GM21717 (cell line): ENCODE measurements around the gene REEP1.
"Not testable (repeated sequence)": the region's sequence is repeated elsewhere in the genome, so short reads cannot be mapped to it uniquely, and the experiment has no call there.

Experiments
- ATAC-seq: cut with Tn5 transposase; IDR thresholded peaks from one replicate; pipeline ENCODE4 v1.9.1; 2021; ENCODE audit warnings: mild to moderate bottlenecking, moderate library complexity; ENCODE audit not compliant: unreplicated experiment

Gene REEP1

DNA sequence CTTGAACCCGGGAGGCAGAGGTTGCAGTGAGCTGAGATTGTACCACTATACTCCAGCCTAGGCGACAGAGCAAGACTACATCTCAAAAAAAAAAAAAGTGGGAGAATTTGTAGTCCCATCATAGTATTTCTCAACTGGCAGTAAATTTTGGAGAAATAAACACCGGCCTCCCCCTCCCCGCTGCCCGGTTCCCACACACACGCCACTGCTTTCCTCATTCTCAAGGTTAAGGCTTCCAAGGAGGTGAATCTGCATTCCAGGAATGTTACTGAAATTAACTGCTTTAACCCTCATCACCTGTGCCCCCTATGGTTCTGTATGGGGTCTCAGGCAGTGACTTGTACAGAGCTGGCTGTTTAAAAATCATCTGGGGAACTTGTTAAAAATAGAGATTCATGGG lies 88.2 kb downstream of the REEP1 start:
- no peak for ATAC-seq

DNA sequence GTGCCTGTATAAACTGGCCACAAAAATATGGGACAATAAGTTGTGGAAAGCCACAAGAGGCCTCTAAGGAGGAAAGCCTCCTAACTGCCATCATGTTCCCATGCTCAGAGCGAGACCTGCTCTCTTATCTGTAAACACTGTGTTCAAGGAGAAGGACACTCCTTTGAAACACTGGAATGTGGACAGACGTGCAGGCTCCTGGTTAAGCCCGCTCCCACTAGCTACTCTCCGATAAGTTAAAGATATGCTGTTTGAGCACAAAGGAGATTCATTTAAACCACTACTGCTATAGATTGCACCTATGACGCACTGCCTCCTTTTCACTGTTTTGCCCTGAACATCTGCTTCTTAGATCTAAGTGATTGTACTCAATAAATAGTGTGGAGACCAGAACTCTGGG lies 92.2 kb downstream of the REEP1 start:
- ATAC-seq = not testable (repeated sequence)

DNA sequence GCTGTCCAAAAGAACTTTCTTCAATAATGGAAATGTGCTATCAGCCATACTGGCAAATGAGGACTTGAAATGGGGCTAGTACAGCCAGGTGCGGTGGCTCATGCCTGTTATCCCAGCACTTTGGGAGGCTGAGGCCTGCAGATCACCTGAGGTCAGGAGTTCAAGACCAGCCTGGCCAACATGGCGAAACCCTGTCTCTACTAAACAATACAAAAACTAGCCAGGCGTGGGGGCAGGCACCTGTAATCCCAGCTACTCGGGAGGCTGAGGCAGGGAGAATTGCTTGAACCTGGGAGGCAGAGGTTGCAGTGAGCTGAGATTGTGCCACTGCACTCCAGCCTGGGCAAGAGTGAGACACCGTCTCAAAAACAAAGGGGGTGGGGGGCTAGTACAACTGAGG lies 92.6 kb downstream of the REEP1 start:
- ATAC-seq = not testable (repeated sequence)

DNA sequence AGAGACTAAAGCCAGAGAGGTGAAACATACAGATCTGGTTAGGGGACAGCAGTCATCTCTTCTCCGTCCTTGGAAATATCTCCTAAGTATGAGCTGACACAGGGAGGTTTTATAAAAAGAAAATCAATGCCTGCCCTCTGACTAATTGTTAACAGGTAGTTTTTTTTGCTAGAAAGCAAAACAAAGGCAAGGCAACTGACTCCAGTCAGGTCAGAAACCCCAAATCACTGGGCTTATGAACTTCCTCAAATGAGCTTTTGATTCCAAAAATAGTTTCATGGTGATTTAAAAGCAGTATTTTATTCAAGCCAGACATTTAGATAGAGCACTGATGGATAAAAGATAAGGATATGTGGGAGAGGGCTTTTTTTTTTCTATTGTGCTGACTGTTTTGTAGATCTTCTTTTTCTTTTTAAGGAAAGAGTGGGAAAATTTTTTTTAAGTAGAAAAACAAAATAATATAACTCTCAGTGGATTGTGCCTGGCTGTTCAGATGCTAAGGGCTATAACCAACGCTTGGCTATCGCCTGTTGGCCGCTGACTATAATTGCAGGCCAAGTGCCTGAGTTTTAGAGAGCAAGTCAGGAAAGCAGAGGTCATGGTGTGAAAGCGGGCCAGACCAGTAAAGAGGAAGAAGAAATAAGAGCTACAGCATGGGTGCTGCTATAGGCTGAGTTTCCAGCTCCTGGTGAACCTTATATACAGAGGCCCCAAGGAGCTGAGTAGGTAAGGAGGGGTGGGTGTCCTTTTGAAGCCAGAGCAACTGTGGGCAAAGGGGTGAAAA lies 93.3 kb downstream of the REEP1 start:
- ATAC-seq = no peak

DNA sequence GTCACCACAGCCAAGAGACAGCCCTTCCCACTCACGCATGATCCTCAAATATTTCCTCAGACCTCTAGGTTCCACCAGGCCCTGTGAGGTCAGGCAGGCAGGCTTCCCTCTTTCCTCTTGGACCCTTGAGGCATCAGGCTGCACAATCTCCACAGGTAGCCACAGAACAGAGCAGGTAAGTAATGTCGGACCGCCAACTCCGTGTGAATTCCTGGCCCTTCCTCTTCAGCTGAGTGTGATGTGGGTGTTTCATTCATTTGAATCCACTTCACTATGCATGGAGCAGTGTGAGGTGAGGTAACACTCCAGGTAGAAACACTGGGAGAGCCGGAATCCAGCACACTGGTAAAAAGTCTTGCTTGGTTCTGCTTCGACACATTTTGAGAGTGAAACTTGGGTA lies 94.2 kb downstream of the REEP1 start:
- no peak for ATAC-seq

DNA sequence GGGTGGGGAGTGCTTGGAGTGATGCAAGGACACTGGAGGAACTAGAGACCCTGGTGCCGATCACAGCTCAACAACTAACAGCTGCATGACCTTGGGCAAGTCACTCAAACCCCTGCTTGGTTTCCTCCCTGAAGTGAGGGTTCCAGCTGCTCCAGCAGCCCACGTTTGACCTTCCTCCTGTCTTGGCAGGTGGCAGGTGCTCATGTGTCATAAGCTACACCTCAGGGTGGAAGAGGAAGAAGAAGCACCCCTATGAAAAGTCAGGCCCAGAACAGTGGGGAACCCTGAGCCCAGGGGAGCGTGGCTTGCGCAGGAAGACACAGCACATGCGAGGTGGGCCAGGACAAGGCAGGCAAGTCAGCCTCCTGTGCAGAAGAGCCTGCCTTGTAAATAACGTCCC lies 95.8 kb downstream of the REEP1 start:
- ATAC-seq = no peak

DNA sequence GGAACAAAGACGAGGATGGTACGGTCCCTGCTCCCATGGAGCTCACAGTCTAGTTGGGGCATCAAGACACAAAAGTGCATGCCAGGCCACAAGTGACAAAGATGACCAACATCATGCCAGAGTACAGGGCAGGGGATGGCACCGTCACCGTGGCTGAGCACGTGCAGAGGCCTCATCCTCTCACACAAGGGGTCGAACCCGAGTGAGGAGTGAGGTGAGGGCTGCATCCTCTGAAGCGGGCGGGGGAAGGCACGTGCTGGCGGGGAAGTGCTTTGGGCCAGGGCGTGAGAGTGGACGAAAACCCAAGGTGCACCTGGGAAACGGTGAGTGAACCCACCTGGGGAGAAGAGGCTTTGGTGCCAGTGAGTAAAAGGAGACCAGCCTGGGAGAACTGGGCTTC lies 97.2 kb downstream of the REEP1 start:
- no peak for ATAC-seq

DNA sequence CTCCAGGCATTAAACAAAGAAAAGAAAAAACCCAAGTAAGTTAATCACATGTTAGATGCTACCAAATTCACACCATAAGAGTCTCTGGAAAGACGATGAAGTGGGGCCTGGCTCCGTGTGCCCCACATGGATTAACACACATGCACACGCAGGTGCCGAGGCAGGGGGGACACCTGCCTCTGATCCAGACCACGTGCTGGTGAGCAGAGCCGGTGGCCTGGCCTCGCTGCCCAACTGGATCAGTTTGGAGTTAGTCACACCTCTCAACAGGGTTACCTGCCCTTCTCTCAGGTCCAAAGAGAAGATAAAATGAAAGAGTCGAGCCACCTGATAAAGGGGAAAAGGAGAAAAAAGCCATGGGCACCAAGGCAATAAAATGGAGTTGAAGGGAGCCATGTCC lies 97.7 kb downstream of the REEP1 start:
- no peak for ATAC-seq

DNA sequence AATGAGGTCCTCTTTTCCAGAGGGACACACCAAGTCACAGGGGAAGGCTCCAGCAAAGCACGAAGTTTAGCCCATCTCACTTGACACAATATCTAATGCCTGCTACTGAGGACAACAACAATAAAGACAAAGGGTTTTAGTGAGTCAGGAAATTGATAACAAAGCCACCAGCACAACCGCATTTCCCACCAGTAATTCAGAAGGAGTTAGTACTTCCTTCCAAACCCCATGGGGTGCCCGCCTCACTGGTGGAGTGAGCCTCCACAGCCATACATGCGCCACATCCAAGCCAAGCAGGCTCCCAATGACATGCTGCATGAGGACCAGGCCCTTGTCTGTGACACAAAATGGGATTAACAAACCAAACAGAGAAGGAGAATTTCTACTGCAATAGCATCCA lies 98.1 kb downstream of the REEP1 start:
- ATAC-seq = no peak

DNA sequence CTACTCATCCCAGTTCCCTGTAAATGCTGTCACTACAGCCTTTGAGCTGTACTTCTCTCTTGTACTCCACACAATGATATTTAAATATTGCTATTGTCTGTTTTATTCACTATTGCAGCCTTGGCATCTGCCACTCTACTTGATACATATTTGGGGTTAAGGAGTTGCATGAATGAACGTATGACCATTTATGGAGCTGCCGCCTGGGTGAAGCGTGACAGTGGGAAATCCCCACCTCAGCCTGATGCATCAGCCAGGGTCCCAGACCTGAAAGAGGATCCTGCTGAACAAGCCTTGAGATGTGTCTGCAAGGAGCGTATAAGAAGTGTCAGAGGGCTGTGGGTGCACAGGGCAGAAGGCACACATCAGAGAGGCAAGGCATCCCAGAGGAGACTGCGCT lies 99.1 kb downstream of the REEP1 start:
- peak; percentile 81 for ATAC-seq

DNA sequence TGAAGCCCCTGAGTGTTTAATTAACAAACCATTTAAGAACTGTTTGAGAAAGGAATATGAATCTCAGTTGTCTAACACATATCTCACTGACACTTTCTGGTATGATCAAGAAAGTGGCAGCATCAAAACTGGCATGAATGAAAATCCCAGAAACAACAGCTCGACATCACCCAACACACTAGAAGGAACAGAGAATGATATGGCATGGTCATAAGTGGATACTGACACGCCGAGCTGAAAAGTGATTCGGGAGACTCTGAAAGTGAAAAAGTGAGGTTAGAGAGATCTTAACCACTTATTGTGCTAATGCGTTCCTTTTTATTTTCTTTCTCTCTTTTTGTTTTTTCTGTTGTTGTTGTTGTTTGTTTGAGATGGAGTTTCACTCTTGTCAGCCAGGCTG lies 100.3 kb downstream of the REEP1 start:
- no peak for ATAC-seq

DNA sequence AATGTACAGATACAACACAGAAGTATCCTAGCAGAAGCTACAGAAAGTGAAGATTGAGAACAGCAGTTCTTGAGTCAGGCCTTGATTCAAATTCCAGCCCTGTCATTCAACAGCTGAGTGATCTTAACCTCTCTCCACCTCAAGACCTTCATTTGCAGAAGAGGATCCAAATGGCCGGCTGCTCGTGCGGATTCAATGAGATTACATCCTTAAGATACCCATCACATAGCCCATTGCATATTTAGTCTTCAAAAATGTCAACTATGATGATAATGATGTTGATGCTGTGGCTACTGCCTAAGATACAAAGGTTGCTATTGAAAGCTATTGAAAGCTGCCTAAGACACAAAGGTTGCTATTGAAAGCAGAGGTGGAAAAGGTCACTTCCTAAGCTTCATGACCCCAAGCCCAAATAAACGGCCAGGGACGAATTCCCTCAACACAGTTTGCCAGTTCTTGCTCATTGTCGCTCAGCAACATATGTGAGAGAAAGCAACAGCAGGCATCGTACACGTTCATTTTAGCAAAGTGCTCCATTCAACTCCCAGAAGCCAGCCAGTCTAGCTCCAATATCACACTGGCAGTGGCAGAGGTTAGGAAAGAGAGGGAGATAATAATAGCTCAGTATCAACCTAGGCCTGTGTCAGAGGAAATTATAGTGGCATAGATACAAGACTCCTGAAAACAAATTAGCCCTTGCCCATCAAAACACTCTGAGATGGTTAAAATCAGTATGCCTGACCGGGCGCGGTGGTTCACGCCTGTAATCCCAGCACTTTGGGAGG lies 102.0 kb downstream of the REEP1 start:
- ATAC-seq = no peak

DNA sequence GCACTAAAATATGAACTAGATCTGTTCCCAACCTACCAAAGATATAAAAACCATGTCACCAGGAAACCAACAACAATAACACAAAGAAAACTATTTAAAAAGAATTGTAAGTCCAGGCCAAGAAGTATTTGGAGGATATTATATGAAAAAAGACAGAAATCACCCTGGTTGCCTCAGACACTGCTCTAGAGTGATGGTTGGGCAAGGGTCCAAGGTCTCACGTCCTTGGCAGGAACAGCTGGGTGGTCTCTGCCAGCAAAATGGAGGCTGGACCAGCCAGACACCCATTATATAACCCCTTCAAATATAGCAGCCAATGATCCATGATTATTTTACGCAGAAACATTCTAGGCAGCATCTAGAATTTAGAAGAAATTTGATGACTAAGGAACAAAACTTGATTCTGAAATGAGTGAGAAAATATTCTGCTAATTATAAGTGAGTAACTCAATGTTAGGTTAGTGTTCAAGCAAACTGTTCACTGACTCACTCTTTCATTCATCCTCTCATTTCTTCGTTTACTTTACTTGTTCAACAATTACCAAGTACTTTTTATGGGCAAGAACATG lies 102.8 kb downstream of the REEP1 start:
- ATAC-seq = no peak

DNA sequence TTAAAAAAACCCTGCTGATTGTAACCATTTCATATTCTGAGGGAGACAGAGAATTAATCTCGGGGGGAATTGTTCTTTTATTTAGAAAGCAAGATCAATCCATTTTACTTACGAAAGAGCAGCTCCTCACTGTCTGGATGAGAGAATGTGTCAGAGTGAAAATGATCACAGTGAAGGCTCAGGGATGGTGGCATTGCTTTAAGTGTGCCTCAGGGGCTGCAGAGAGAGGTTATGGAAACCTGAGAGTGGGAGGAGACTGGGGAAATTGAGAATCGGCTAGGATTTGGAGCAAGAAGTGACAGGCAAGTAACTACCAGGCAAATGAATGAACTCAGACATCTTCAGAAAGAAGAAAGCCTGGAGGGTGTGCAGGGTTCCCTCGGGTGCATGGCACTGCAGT lies 104.0 kb downstream of the REEP1 start:
- ATAC-seq = no peak

DNA sequence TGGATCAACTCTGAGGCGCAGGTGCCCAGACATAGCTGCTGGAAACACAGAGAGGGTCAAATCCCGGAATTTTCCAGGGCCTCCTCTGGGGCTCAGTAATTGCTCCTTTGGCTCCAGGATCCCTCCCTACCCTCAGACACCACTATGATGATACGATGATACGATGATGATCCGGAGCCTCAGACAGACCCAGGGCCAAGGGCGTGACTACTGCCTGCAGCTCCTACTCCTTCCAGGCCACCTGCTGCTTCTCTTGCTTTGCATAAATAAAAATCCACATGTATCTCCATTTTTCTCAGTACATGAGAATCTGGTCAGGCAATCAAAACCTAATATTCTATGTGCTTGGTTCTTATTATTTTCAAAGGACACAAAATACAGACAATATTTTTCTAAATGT lies 104.5 kb downstream of the REEP1 start:
- ATAC-seq = no peak

DNA sequence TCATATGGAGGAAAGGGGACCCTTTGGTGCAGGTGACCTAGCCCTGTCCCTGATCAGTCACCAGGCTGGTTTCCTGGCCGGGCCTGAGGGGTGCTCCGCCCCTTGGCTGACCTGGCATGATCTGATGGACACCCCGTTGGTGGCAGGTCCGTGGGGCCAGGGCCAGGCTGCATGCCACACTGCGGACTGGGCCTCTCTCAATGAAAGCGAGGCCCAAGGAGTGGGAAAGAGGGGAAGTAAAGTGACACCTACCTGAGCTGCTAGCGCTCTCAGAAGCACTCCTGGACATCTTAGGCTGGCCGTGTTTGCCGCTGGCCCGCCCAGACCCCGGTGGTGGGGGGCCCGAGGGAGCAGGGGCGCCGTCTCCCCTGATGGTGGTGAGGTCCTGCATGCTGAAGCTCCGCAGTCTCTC lies 105.0 kb downstream of the REEP1 start:
- no peak for ATAC-seq

DNA sequence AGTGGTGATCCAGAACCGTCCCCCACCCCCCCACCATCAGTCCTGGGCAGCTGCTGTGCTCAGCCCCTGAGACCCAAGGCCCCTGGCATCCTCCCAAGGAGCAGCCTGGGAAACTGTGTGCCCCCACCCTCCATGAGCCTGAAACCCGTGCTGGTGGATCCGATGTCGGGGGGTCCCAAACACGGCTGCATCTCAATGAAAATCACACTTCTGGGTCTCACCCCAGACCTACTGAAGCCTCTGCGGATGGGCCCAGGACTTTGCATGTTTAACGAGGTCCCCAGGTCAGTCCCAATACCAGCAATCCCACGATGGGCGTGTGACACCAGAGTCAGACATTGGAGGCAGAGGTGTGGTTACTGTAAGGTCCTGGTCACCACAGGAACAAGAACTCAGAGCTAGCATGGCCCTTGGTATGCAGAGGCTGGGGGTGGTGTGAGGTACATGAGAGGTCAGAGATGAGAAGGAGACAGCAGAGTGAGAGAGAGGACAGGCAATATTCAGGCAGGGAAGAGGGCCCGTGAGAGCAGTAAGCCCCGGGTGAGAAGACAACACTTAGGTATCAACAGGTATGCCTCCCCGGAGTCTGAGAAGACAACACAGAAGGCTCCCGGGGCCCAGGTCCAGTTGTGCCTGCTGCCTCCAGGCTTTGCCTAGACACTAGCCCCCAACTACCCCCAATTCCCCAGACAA lies 105.6 kb downstream of the REEP1 start:
- ATAC-seq = no peak

DNA sequence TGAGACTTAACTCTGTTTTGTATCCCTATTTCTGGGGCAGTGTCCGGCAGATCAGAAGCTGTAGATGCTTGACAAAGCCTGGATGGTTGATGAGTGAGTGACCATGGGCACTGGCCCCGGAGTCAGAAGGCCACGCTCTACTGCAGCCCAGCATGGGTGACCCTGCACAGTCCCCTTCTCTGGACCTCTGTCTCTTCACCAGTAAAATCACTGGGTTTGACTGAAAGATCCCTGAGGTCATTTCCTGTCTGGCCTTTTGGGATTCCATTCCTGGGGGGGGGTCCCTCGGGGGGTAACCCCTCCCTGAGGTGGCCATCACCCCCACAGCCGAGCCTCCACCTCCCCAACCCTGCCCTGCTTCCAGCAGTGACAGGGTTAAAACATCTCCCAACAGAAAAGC lies 106.5 kb downstream of the REEP1 start:
- ATAC-seq = no peak

DNA sequence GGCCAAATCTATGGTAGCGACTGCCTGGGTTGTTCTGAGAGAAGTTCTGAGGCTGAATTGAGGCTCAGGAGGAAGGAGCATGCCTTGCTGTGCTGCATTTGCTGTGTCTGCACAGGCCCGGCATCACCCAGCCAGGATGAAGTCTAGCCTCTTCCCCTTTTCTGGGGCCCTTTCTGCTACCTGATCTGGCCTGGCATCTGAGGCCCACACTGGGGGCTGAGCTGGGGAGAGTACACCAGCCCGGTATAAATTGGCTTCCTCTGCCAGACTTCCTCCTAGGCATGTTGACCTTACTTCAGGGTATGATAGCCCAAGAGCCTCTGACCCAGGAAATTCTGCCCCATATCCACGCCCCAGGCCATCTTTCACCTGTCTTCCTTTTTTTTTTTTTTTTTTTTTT lies 108.2 kb downstream of the REEP1 start:
- ATAC-seq = no peak

DNA sequence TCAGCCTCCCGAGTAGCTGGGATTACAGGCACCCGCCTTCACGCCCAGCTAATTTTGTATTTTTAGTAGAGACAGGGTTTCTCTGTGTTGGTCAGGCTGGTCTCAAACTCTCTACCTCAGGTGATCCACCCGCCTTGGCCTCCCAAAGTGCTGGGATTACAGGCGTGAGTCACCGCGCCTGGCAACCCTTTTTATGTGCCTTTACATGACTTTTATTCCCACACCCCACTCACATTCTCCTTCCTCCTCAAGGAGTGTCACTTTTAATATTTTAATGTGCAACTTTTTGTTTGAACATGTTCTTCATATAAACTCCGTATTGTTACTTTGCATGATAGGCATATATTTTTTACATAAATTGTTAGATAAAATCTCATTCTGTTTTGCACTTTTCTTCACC lies 108.9 kb downstream of the REEP1 start:
- ATAC-seq = not testable (repeated sequence)

DNA sequence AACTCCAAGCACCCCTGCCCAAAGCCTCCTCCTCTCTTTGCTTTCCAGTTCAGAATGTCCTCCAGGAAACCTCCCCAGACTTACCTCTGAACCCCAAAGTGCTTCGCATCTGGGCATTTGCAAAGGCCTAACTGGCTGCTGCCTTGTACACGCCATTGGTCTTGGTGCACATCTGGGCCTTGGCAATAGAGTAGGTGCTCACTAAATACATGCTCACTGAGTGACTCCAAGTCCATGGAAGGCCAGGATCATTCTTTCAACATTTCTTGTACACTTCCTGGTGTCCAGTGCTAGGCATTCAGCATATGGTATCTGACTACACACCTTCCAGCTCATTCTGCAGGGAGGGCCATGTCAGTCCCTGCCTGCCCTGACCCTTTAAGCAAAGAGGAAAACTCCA lies 109.7 kb downstream of the REEP1 start:
- no peak for ATAC-seq
